ENCODE measurements around the gene PPEF1.

DNA sequence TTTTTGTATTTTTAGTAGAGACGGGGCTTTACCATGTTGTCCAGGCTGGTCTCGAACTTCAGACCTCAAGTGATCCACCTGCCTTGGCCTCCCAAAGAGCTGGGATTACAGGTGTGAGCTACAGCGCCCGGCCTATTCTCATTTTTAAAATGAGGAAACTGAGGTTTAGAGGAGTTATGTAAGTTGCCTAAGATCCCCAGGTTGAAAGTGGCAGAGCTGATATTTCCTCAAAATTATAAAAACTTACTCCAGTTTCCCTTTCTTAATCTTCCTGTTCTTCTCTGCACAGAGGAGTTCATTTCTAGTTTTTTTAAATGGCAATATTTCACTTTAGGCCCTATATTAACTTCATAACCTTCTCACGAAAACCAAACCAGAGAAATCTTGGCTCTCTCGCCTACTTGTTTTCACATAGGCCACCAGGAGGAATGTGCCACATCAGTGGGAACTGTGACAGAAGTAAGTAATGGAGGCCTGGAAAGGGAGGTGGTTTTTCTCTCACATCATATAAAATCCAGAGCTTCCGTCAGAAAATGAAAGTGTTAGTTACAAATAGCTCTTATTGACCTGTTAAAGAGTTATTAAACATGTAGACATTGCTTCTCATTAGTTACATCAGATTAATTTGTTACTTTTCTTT lies 19.5 kb upstream of the PPEF1 start:
- TF ChIP-seq, protein P1, sequence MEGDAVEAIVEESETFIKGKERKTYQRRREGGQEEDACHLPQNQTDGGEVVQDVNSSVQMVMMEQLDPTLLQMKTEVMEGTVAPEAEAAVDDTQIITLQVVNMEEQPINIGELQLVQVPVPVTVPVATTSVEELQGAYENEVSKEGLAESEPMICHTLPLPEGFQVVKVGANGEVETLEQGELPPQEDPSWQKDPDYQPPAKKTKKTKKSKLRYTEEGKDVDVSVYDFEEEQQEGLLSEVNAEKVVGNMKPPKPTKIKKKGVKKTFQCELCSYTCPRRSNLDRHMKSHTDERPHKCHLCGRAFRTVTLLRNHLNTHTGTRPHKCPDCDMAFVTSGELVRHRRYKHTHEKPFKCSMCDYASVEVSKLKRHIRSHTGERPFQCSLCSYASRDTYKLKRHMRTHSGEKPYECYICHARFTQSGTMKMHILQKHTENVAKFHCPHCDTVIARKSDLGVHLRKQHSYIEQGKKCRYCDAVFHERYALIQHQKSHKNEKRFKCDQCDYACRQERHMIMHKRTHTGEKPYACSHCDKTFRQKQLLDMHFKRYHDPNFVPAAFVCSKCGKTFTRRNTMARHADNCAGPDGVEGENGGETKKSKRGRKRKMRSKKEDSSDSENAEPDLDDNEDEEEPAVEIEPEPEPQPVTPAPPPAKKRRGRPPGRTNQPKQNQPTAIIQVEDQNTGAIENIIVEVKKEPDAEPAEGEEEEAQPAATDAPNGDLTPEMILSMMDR (conservative IDR thresholded peaks at IDR 0.05; ENCODE audit: low read depth, low read length) = no peak
- no peak for TF ChIP-seq EZH2 (IDR thresholded peaks at IDR 0.05; ENCODE audit: low read length, unreplicated experiment)
- TF ChIP-seq EZH2phosphoT487 (IDR thresholded peaks at IDR 0.05; ENCODE audit: borderline replicate concordance, low read length) = no peak

All from PC-3 (cell line).